Gastroesophageal sphincter (tissue), 3 donors: ENCODE measurements around the gene CCDC85C.

Source experiments
- CTCF ChIP-seq, 4 experiments: fragments of 200-600 bp in 2 of 4; fragments of 450-650 bp in 2 of 4; sonication (generic) in 1 of 4; IDR thresholded peaks; one replicate each; pipeline ENCODE4 v1.5.1; 2017 to 2019; ENCODE audit warnings: antibody characterized with exemption in 4 of 4, mild to moderate bottlenecking in 2 of 4, moderate library complexity in 2 of 4
- POLR2A ChIP-seq, 2 donors: fragments of 450-650 bp; IDR thresholded peaks; one replicate each; pipeline ENCODE4 v1.6.1; 2017; ENCODE audit warnings: antibody characterized with exemption in 2 of 2, mild to moderate bottlenecking in 2 of 2, moderate library complexity in 1 of 2

DNA sequence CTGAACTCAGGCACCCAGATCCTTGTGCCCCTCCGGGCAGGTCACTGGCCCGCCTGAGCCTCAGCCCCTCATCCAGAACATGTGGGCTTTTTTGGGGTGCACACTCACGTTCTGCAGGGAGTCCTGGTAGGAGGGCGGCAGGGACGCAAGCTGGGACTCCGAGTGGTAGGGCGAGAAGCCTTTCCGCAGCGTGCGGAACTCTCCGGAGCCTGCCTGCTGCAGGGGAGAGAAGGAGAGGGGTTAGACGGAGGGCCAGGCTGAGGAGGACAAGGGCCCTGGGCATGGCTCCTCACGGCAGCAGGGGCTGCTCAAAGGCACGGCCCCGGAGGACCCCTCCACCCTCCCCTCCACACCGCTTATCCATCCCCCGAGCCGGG is 82.0 kb downstream of the CCDC85C start:
- TF ChIP-seq CTCF (IDR thresholded peaks at IDR 0.05) (no peak), POLR2A (IDR thresholded peaks at IDR 0.05) (no peak)
